HCT116 (cell line): ENCODE measurements around the gene TREML1. TPM values are rescaled to one million over a fixed set of nuclear protein-coding genes. Genes with fewer than 3 reads are reported as not detected.

Experiments used
- ATAC-seq: fragments of 200-7000 bp; cut with Tn5 transposase; 2 replicates; pipeline ENCODE4 v1.9.1; 2020; ENCODE audit warnings: mild to moderate bottlenecking, moderate library complexity
- BruUV-seq: library from RNA; stranded (reverse); fragments of 400-500 nt; replicated peaks from 2 replicates; lab custom pipeline; 2021; lab: Mats Ljungman, UMichigan
- CTCF ChIA-PET: fragments of 300-600 bp; sonication (Branson Sonifier 250); formaldehyde crosslinking; loops from one replicate; lab custom pipeline; 2021; ENCODE audit warnings: antibody characterized with exemption; lab: Charles Lee
- POLR2A ChIA-PET: fragments of 300-600, 350-600 bp; sonication (Branson Sonifier 250); formaldehyde crosslinking; loops from one replicate; lab custom pipeline; 2021; ENCODE audit warnings: antibody characterized with exemption; lab: Charles Lee
- RAD21 ChIA-PET, 2 experiments: fragments of 300-600 bp; sonication (Branson Sonifier 250); formaldehyde crosslinking; loops; one replicate each; lab custom pipeline; 2023; ENCODE audit warnings: low total read pairs in 2 of 2; ENCODE audit not compliant: uncharacterized antibody in 2 of 2, unreplicated experiment in 2 of 2, low non-redundant PET in 1 of 2; lab: Charles Lee
- DNase-seq: peaks from one replicate; pipeline ENCODE4 v3.0.0-alpha.2; 2010; ENCODE audit warnings: low read depth, low spot score
- H2AFZ ChIP-seq: fragments of 200-600 bp; shearing (Covaris generic), sonication (generic); 2 replicates; pipeline ENCODE4 v1.6.1; 2017; ENCODE audit warnings: low read depth, mixed run types, mixed read lengths, antibody characterized with exemption, low read length; ENCODE audit not compliant: poor library complexity, severe bottlenecking
- H3K27ac ChIP-seq: 2 replicates; pipeline ENCODE4 v1.5.1; 2012; ENCODE audit warnings: low read depth, low read length
- H3K27me3 ChIP-seq: fragments of 200-600 bp; sonication (generic); 2 replicates; pipeline ENCODE4 v1.6.1; 2016; ENCODE audit warnings: mixed run types, low read length, mixed read lengths; ENCODE audit not compliant: insufficient read depth
- H3K36me3 ChIP-seq, 2 experiments: fragments of 200-500 bp in 1 of 2; fragments of 200-600 bp in 1 of 2; sonication (Bioruptor generic) in 1 of 2; sonication (generic) in 1 of 2; 2 replicates each; pipeline versions ENCODE4 v1.5.1 to v1.6.1; 2014 to 2016; ENCODE audit warnings: low read length in 2 of 2, inconsistent platforms in 1 of 2, mixed read lengths in 1 of 2, mixed run types in 1 of 2; ENCODE audit not compliant: insufficient read depth in 2 of 2, control insufficient read depth in 1 of 2
- H3K4me1 ChIP-seq, 2 experiments: fragments of 200-600 bp in 1 of 2; sonication (generic) in 1 of 2; 2 replicates each; pipeline versions ENCODE4 v1.5.1 to v1.6.1; 2012 to 2017; ENCODE audit warnings: low read length in 2 of 2, inconsistent platforms in 1 of 2, mild to moderate bottlenecking in 1 of 2, mixed read lengths in 1 of 2, mixed run types in 1 of 2, moderate library complexity in 1 of 2; ENCODE audit not compliant: insufficient read depth in 2 of 2, control insufficient read depth in 1 of 2
- H3K4me2 ChIP-seq: fragments of 200-600 bp; sonication (generic); 2 replicates; pipeline ENCODE4 v1.6.1; 2017; ENCODE audit warnings: mixed run types, low read length, mixed read lengths
- H3K4me3 ChIP-seq, 2 experiments: fragments of 200-600 bp in 1 of 2; sonication (generic) in 1 of 2; replicated peaks in 1 of 2; 2 replicates each; pipeline ENCODE4 v1.5.1; 2011 to 2016; ENCODE audit warnings: low read length in 2 of 2, control low read depth in 1 of 2, low read depth in 1 of 2, mild to moderate bottlenecking in 1 of 2, mixed read lengths in 1 of 2, mixed run types in 1 of 2
- H3K79me2 ChIP-seq: fragments of 200-600 bp; sonication (generic); 2 replicates; pipeline ENCODE4 v1.6.1; 2017; ENCODE audit warnings: mild to moderate bottlenecking, mixed run types, low read length, moderate library complexity, mixed read lengths; ENCODE audit not compliant: insufficient read depth
- H3K9ac ChIP-seq: fragments of 200-600 bp; sonication (generic); 2 replicates; pipeline ENCODE4 v1.6.1; 2016; ENCODE audit warnings: low read length, mixed read lengths
- H3K9me2 ChIP-seq: fragments of 200-600 bp; sonication (generic), shearing (Covaris generic); 2 replicates; pipeline ENCODE4 v1.6.1; 2017; ENCODE audit warnings: mixed run types, mild to moderate bottlenecking, moderate library complexity; ENCODE audit not compliant: insufficient read depth
- H3K9me3 ChIP-seq, 2 experiments: fragments of 200-500 bp in 1 of 2; fragments of 200-600 bp in 1 of 2; sonication (Bioruptor generic) in 1 of 2; sonication (generic) in 1 of 2; 2 replicates each; pipeline ENCODE4 v1.6.1; 2014 to 2017; ENCODE audit warnings: low read length in 2 of 2, mixed read lengths in 2 of 2, inconsistent platforms in 1 of 2, low read depth in 1 of 2, mild to moderate bottlenecking in 1 of 2, mixed run types in 1 of 2, moderate library complexity in 1 of 2; ENCODE audit not compliant: control insufficient read depth in 1 of 2, insufficient read depth in 1 of 2
- H4K20me1 ChIP-seq: fragments of 200-600 bp; sonication (generic), shearing (Covaris generic); 2 replicates; pipeline ENCODE4 v1.6.1; 2017; ENCODE audit warnings: mixed run types, mild to moderate bottlenecking, moderate library complexity; ENCODE audit not compliant: insufficient read depth
- CBX3 ChIP-seq: IDR thresholded peaks from 2 replicates; pipeline ENCODE4 v1.6.1; 2012; ENCODE audit warnings: low read depth
- CEBPB ChIP-seq: IDR thresholded peaks from 2 replicates; pipeline ENCODE4 v1.6.1; 2012; ENCODE audit warnings: low read depth
- EGR1 ChIP-seq: IDR thresholded peaks from 2 replicates; pipeline ENCODE4 v1.6.1; 2012; ENCODE audit warnings: low read depth
- ELF1 ChIP-seq: IDR thresholded peaks from 2 replicates; pipeline ENCODE4 v1.6.1; 2012; ENCODE audit warnings: low read depth, borderline replicate concordance
- EZH2 ChIP-seq: fragments of 200-600 bp; sonication (generic); IDR thresholded peaks from 2 replicates; pipeline ENCODE4 v1.6.1; 2017; ENCODE audit warnings: antibody characterized with exemption, mixed run types
- EZH2phosphoT487 ChIP-seq: fragments of 200-600 bp; IDR thresholded peaks from 2 replicates; pipeline ENCODE4 v1.6.1; 2018; ENCODE audit warnings: antibody characterized with exemption, borderline replicate concordance
- FOSL1 ChIP-seq: IDR thresholded peaks from 2 replicates; pipeline ENCODE4 v1.6.1; 2012; ENCODE audit warnings: low read depth
- JUND ChIP-seq: IDR thresholded peaks from 2 replicates; pipeline ENCODE4 v1.6.1; 2012
- POLR2A ChIP-seq: IDR thresholded peaks from 2 replicates; pipeline ENCODE4 v1.7.0; 2011; ENCODE audit warnings: borderline replicate concordance; ENCODE audit not compliant: insufficient read depth, insufficient read length; ENCODE audit errors: extremely low read depth
- POLR2AphosphoS5 ChIP-seq: IDR thresholded peaks from 2 replicates; pipeline ENCODE4 v1.6.1; 2011; ENCODE audit warnings: mild to moderate bottlenecking, low read depth, low read length, moderate library complexity
- RAD21 ChIP-seq: IDR thresholded peaks from 2 replicates; pipeline ENCODE4 v1.6.1; 2012; ENCODE audit warnings: low read depth, mild to moderate bottlenecking
- SIN3A ChIP-seq: IDR thresholded peaks from 2 replicates; pipeline ENCODE4 v1.6.1; 2012; ENCODE audit warnings: low read depth
- SP1 ChIP-seq: IDR thresholded peaks from 2 replicates; pipeline ENCODE4 v1.6.1; 2012; ENCODE audit warnings: low read depth
- TCF7L2 ChIP-seq: IDR thresholded peaks from 2 replicates; pipeline ENCODE4 v1.7.0; 2011; ENCODE audit warnings: borderline replicate concordance, inconsistent platforms; ENCODE audit not compliant: insufficient read depth, insufficient read length; ENCODE audit errors: extremely low read depth
- YY1 ChIP-seq: IDR thresholded peaks from 2 replicates; pipeline ENCODE4 v1.6.1; 2011; ENCODE audit warnings: low read length, low read depth, moderate library complexity, mild to moderate bottlenecking; ENCODE audit not compliant: insufficient replicate concordance; ENCODE audit errors: extremely low read depth
- ZNF274 ChIP-seq: fragments of 200-500 bp; sonication (Bioruptor generic); IDR thresholded peaks from 2 replicates; pipeline ENCODE4 v1.6.1; 2014; ENCODE audit warnings: mild to moderate bottlenecking, low read depth, low read length, inconsistent platforms
- intact Hi-C: fragments of 100-400 bp; cut with micrococcal nuclease; formaldehyde crosslinking; loops from 2 replicates; pipeline ENCODE4 v1.10.0; 2022
- total RNA-seq: library from RNA; stranded (reverse); gene quantifications from one replicate; pipeline ENCODE4 v1.2.1, GENCODE V29; 2021; ENCODE audit not compliant: unreplicated experiment
- TF ChIP-seq, protein P1 (sequence below), 3 experiments: fragments of 200-600 bp in 1 of 3; sonication (generic) in 1 of 3; IDR thresholded peaks in 2 of 3; conservative IDR thresholded peaks in 1 of 3; 2 replicates each; pipeline ENCODE4 v1.5.1; 2012 to 2017; ENCODE audit warnings: low read depth in 2 of 3, low read length in 2 of 3, antibody characterized with exemption in 1 of 3, borderline replicate concordance in 1 of 3, control low read depth in 1 of 3, mild to moderate bottlenecking in 1 of 3, mixed read lengths in 1 of 3, mixed run types in 1 of 3, moderate library complexity in 1 of 3; ENCODE audit not compliant: insufficient read depth in 1 of 3
- TF ChIP-seq, protein P2 (sequence below): IDR thresholded peaks from 2 replicates; pipeline ENCODE4 v1.6.1; 2012
- TF ChIP-seq, protein P3 (sequence below): IDR thresholded peaks from 2 replicates; pipeline ENCODE4 v1.6.1; 2012
- TF ChIP-seq, protein P4 (sequence below): IDR thresholded peaks from 2 replicates; pipeline ENCODE4 v1.6.1; 2011; ENCODE audit warnings: mild to moderate bottlenecking, low read length, moderate library complexity; ENCODE audit not compliant: insufficient replicate concordance; ENCODE audit errors: extremely low read depth

TREML1 gene
- total RNA-seq, 1 experiment from 2014 or later: not detected

DNA sequence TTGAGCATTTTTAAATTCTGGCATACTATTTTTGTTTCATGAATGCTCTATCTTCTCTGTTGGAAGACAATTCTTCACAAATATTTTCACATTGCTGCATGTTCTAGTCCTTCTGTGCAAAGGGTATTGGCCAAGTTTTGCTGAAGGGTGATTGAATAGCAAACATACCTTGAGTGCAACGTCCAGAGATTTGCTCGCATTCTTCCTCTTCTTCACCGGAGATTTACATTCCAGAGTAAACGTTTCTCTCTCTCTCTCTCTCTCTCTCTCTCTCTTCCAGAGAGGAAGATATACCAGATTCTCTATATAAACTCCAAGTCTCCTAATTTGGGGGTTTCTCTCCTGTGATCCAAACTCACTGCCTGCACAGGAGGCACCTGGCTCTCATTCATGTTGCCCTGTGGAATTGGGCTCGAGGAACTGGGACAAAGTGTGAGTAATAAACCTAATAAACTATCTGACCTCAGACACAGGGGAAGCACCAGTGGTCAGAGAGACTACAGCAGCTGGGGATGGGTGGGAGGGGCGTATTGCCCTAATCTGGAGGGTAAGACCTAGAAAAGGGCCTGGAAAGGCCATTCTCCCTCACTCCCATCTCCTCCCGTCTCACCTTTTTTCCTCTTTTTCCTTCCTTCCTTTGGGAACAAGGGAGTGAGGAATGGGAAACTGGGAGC, 1.1 kb upstream of the TREML1 start:
- Histone ChIP-seq H3K4me2 (no peak overlapping the region), H3K79me2 (no peaks in the 10 kb centered on the region), H3K36me3 (no peaks in the 10 kb centered on the region), H3K9me2 (no peaks in the 10 kb centered on the region), H3K27ac (no peak overlapping the region), H3K9ac (no peak overlapping the region), H3K9me3 (no peaks in the 10 kb centered on the region), H4K20me1 (no peaks in the 10 kb centered on the region), H3K4me3 (no peak overlapping the region), H2AFZ (no peak overlapping the region), H3K4me1 (no peaks in the 10 kb centered on the region), H3K27me3 (peaks cover 11% of the 10 kb centered on the region; the same call in 1 of the 2 replicates)
- no peak for ATAC-seq
- intact Hi-C loops: no loop called here
- BruUV-seq: no TSS peak
- RAD21 ChIA-PET: no interaction called here
- CTCF ChIA-PET: no interaction called here
- no peak for DNase-seq
- POLR2A ChIA-PET: no interaction called here
- TF ChIP-seq YY1 (no peak), RAD21 (no peak), EZH2 (no peak), EZH2phosphoT487 (no peak), SIN3A (no peak), CBX3 (no peak), FOSL1 (no peak), ZNF274 (no peak), JUND (no peak), ELF1 (no peak), EGR1 (no peak), POLR2A (no peak), TCF7L2 (no peak), SP1 (no peak), POLR2AphosphoS5 (no peak), CEBPB (no peak)
- TF ChIP-seq, protein P1, sequence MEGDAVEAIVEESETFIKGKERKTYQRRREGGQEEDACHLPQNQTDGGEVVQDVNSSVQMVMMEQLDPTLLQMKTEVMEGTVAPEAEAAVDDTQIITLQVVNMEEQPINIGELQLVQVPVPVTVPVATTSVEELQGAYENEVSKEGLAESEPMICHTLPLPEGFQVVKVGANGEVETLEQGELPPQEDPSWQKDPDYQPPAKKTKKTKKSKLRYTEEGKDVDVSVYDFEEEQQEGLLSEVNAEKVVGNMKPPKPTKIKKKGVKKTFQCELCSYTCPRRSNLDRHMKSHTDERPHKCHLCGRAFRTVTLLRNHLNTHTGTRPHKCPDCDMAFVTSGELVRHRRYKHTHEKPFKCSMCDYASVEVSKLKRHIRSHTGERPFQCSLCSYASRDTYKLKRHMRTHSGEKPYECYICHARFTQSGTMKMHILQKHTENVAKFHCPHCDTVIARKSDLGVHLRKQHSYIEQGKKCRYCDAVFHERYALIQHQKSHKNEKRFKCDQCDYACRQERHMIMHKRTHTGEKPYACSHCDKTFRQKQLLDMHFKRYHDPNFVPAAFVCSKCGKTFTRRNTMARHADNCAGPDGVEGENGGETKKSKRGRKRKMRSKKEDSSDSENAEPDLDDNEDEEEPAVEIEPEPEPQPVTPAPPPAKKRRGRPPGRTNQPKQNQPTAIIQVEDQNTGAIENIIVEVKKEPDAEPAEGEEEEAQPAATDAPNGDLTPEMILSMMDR (IDR thresholded peaks at IDR 0.05 in 2 of 3, conservative IDR thresholded peaks at IDR 0.05 in 1 of 3; ENCODE audit: borderline replicate concordance in 1 of 3, insufficient read depth in 1 of 3, low read depth in 2 of 3, low read length in 2 of 3): no peak
- TF ChIP-seq, protein P2, sequence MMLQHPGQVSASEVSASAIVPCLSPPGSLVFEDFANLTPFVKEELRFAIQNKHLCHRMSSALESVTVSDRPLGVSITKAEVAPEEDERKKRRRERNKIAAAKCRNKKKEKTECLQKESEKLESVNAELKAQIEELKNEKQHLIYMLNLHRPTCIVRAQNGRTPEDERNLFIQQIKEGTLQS: no peak
- TF ChIP-seq, protein P3, sequence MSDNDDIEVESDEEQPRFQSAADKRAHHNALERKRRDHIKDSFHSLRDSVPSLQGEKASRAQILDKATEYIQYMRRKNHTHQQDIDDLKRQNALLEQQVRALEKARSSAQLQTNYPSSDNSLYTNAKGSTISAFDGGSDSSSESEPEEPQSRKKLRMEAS: no peak
- TF ChIP-seq, protein P4, sequence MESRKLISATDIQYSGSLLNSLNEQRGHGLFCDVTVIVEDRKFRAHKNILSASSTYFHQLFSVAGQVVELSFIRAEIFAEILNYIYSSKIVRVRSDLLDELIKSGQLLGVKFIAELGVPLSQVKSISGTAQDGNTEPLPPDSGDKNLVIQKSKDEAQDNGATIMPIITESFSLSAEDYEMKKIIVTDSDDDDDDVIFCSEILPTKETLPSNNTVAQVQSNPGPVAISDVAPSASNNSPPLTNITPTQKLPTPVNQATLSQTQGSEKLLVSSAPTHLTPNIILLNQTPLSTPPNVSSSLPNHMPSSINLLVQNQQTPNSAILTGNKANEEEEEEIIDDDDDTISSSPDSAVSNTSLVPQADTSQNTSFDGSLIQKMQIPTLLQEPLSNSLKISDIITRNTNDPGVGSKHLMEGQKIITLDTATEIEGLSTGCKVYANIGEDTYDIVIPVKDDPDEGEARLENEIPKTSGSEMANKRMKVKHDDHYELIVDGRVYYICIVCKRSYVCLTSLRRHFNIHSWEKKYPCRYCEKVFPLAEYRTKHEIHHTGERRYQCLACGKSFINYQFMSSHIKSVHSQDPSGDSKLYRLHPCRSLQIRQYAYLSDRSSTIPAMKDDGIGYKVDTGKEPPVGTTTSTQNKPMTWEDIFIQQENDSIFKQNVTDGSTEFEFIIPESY: no peak
